HEK293T (cell line): ENCODE measurements around the gene DYRK2.

Source experiments
- CTCF ChIA-PET: fragments of 350-600 bp; formaldehyde crosslinking; extraction: SDS; loops from one replicate; lab custom pipeline; 2021; ENCODE audit warnings: antibody characterized with exemption, inconsistent platforms; lab: Yijun Ruan, JAX
- POLR2A ChIA-PET: fragments of 350-600 bp; formaldehyde crosslinking; extraction: SDS; loops from one replicate; lab custom pipeline; 2020; ENCODE audit warnings: antibody characterized with exemption, inconsistent platforms; lab: Yijun Ruan, JAX
- DNase-seq: peaks from one replicate; pipeline ENCODE4 v3.0.0; 2012; ENCODE audit warnings: mixed read lengths; ENCODE audit errors: extremely low spot score
- ARNT ChIP-seq: fragments of 450-650 bp; IDR thresholded peaks from 2 replicates; pipeline ENCODE4 v1.6.1; 2017; ENCODE audit warnings: mild to moderate bottlenecking
- BHLHE40 ChIP-seq: fragments of 450-650 bp; IDR thresholded peaks from 2 replicates; pipeline ENCODE4 v1.6.1; 2016; ENCODE audit warnings: mild to moderate bottlenecking, moderate library complexity, borderline replicate concordance
- CTBP1 ChIP-seq: fragments of 450-650 bp; IDR thresholded peaks from 2 replicates; pipeline ENCODE4 v1.6.1; 2016; ENCODE audit warnings: borderline replicate concordance
- ELF4 ChIP-seq: fragments of 450-650 bp; IDR thresholded peaks from 2 replicates; pipeline ENCODE4 v1.6.1; 2017; ENCODE audit warnings: antibody characterized with exemption
- FOXA1 ChIP-seq: fragments of 450-650 bp; IDR thresholded peaks from 2 replicates; pipeline ENCODE4 v1.6.1; 2016; ENCODE audit warnings: mild to moderate bottlenecking
- FOXK2 ChIP-seq: fragments of 450-650 bp; IDR thresholded peaks from 2 replicates; pipeline ENCODE4 v1.6.1; 2016; ENCODE audit warnings: mild to moderate bottlenecking
- FOXM1 ChIP-seq: fragments of 450-650 bp; IDR thresholded peaks from 2 replicates; pipeline ENCODE4 v1.6.1; 2017; ENCODE audit warnings: mild to moderate bottlenecking, borderline replicate concordance
- HDGF ChIP-seq: fragments of 450-650 bp; IDR thresholded peaks from 2 replicates; pipeline ENCODE4 v1.6.1; 2017; ENCODE audit warnings: antibody characterized with exemption, borderline replicate concordance
- L3MBTL2 ChIP-seq: fragments of 450-650 bp; conservative IDR thresholded peaks from 2 replicates; pipeline ENCODE4 v1.6.1; 2016; ENCODE audit warnings: mild to moderate bottlenecking
- LEF1 ChIP-seq: fragments of 450-650 bp; IDR thresholded peaks from 2 replicates; pipeline ENCODE4 v1.6.1; 2017; ENCODE audit warnings: mild to moderate bottlenecking, borderline replicate concordance
- NFRKB ChIP-seq: fragments of 450-650 bp; IDR thresholded peaks from 2 replicates; pipeline ENCODE4 v1.6.1; 2016; ENCODE audit warnings: mild to moderate bottlenecking, moderate library complexity
- PKNOX1 ChIP-seq: fragments of 450-650 bp; IDR thresholded peaks from 2 replicates; pipeline ENCODE4 v1.6.1; 2016
- SP1 ChIP-seq: fragments of 450-650 bp; IDR thresholded peaks from 2 replicates; pipeline ENCODE4 v1.6.1; 2017
- SUZ12 ChIP-seq: fragments of 450-650 bp; IDR thresholded peaks from 2 replicates; pipeline ENCODE4 v1.6.1; 2016; ENCODE audit warnings: mild to moderate bottlenecking
- TARDBP ChIP-seq: fragments of 450-650 bp; IDR thresholded peaks from 2 replicates; pipeline ENCODE4 v1.6.1; 2016
- ZNF384 ChIP-seq: fragments of 450-650 bp; IDR thresholded peaks from 2 replicates; pipeline ENCODE4 v1.6.1; 2016

Gene DYRK2

DNA sequence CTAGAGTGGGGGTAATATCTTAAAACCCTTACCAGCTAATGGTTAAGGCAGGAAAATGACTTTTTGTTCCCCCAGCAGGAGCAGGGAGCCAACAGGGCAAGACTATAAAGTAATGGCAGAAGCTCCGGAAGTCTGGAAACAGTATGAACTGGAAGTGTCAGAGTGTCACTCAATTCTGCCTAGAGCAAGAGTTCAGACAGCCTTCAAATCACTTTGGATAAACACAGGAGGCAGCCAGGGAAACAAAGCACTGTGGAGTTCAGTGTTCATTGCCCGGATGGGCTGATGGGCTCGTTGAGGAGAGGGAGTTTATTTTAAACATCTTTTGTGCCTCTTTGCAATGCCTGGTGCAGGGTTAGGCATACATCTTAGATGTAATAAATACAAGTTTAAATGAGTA lies 16.5 kb upstream of the DYRK2 start:
- POLR2A ChIA-PET = no interaction called here
- CTCF ChIA-PET = no interaction called here
- TF ChIP-seq FOXA1 (no peak), HDGF (no peak), SP1 (no peak), CTBP1 (no peak)
- DNase-seq = no peak

GRCh38 chr12:67633024-67633610 lies 15.4 kb upstream of the DYRK2 start:
- DNase-seq = no peak
- no peak for TF ChIP-seq HDGF
- no peak for TF ChIP-seq SP1
- no peak for TF ChIP-seq ZNF384
- no peak for TF ChIP-seq ARNT
- no peak for TF ChIP-seq NFRKB
- no peak for TF ChIP-seq PKNOX1
- ChIA-PET CTCF (no interaction called here), POLR2A (no interaction called here)

DNA sequence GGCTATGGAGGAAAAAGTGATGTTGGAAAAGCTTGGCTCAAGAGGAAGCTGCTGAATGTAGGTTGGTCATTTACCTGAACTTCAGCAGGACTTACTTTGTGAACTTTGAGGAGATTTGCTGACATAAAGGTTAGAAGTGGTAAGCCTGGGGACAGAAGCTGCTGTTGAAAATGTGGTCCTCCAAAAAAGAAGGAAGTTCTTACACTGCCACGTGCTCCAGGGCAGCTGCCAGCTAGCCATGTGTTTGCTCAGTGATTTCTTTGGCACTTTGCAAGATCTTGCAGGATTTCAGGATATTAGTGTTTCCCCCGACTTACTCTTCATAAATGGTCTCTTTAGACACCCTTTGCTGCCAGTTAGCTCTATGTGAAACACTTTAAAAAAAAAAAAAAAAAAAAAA lies 14.8 kb upstream of the DYRK2 start:
- DNase-seq = no peak
- POLR2A ChIA-PET = no interaction called here
- TF ChIP-seq LEF1 = no peak
- no peak for TF ChIP-seq BHLHE40
- no peak for TF ChIP-seq FOXK2
- TF ChIP-seq PKNOX1 = no peak
- TF ChIP-seq ELF4 = no peak
- no peak for TF ChIP-seq CTBP1
- no peak for TF ChIP-seq L3MBTL2
- no peak for TF ChIP-seq HDGF
- TF ChIP-seq FOXA1 = no peak
- TF ChIP-seq TARDBP = no peak
- CTCF ChIA-PET = no interaction called here

DNA sequence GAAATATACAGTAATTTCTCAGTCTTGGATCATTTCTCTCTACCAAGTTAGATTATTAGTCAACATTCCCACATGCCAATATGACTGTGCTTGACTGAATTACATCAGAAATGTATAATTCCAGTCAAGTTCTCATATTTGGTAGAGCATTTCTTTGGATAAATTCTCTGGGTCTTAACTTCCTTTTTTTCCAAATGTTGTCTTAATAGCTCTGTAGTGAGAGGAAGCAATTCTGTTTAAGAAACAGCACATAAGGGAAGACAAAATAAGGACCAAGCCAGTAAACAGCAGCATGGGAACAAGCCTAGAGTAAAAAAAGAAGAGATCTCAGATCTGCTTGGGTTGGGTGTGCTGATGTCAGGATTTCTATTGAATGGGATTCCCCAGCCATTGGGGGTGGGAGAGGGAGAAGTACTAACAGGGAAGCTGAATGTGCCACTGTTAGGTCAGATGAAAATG lies 14.2 kb upstream of the DYRK2 start:
- ChIA-PET POLR2A (no interaction called here), CTCF (no interaction called here)
- DNase-seq = no peak
- no peak for TF ChIP-seq TARDBP
- TF ChIP-seq BHLHE40 = no peak
- TF ChIP-seq LEF1 = no peak
- no peak for TF ChIP-seq SP1

GRCh38 chr12:67637718-67638117 lies 10.8 kb upstream of the DYRK2 start:
- TF ChIP-seq FOXK2 (no peak), ELF4 (no peak), SP1 (no peak), PKNOX1 (no peak), L3MBTL2 (no peak), NFRKB (no peak), FOXM1 (no peak), ZNF384 (no peak), CTBP1 (no peak), SUZ12 (no peak), FOXA1 (no peak), HDGF (no peak), LEF1 (no peak)
- POLR2A ChIA-PET = no interaction called here
- CTCF ChIA-PET = no interaction called here
- no peak for DNase-seq

DNA sequence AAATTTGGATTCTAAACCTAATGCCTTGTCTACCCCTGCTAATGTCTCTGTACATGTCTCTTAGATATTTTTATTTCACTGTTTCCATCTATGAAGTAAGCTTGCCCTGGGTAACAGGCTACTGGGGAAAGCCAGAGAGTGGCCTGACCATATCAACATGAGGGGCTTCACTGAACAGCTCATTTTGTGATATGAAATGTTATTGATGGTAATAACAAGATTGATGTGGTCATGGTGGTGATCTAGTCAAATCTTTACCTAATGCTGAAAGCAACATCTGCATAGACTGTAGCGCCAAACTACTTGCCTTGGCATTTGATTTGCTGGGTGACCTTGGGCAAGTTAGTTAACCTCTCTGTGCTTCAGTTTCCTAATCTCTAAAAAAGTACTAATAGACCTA lies 9.9 kb upstream of the DYRK2 start:
- DNase-seq = no peak
- no peak for TF ChIP-seq ELF4
- no peak for TF ChIP-seq CTBP1
- no peak for TF ChIP-seq L3MBTL2
- TF ChIP-seq NFRKB = no peak
- TF ChIP-seq TARDBP = no peak
- TF ChIP-seq SUZ12 = no peak
- no peak for TF ChIP-seq BHLHE40
- TF ChIP-seq FOXM1 = no peak
- TF ChIP-seq HDGF = no peak
- no peak for TF ChIP-seq FOXA1
- no peak for TF ChIP-seq ARNT
- TF ChIP-seq SP1 = no peak
- no peak for TF ChIP-seq ZNF384
- no peak for TF ChIP-seq LEF1
- TF ChIP-seq FOXK2 = no peak
- TF ChIP-seq PKNOX1 = no peak
- ChIA-PET POLR2A (no interaction called here), CTCF (no interaction called here)

DNA sequence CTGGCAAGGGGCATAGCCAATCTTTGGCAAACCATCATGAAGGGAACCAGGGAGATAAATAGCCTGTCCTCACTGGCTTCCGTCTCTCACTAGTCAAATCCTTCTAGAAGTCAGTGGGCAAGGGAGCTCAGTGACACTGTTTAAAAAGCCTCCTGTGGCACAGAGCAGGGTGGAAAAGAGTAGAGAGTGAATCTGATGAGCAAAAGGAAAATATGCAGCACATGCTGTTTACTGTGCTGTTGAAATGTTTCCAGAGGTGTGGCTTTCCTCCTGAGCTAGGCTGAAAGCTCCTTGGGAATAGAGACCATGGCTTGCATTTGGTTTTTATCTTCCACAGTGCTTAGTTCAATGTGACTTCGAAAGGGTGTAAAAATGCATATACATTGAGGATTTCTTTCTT lies 7.7 kb upstream of the DYRK2 start:
- POLR2A ChIA-PET = no interaction called here
- CTCF ChIA-PET = no interaction called here
- no peak for DNase-seq
- TF ChIP-seq ZNF384 (no peak), NFRKB (no peak), HDGF (no peak), FOXK2 (no peak), FOXA1 (no peak), L3MBTL2 (no peak), CTBP1 (no peak), BHLHE40 (no peak), ELF4 (no peak), PKNOX1 (no peak), SUZ12 (no peak), TARDBP (no peak), ARNT (no peak), FOXM1 (no peak), LEF1 (no peak)
